ENCODE data around the gene COMMD10.

Gene COMMD10

DNA sequence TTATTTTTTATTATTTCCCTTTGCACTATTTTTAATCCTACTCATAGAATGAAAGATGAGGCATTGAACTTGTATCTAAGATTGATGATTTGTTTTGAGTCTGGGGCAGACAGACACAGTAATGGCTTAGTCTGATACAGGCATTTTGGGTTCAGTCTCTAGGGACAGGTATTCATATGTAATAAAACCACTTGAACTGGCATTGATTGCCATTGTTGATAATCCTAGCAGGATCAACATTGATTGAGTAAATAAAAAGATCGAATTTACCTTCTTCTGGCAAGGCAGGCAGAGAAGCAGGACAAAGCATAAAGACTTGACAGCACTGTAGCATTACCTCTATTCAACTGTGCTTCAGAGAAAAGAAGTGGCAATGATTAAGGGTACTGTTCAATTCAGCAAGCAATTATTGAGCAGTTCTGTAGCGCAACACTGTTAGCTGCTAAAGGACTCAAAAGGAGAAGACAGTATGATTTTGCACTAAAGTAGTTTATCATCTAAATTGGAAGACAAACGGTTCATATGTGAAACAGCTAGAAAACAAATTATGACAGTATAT, 144.4 kb downstream of the COMMD10 start:
- DNase-seq: no peak

DNA sequence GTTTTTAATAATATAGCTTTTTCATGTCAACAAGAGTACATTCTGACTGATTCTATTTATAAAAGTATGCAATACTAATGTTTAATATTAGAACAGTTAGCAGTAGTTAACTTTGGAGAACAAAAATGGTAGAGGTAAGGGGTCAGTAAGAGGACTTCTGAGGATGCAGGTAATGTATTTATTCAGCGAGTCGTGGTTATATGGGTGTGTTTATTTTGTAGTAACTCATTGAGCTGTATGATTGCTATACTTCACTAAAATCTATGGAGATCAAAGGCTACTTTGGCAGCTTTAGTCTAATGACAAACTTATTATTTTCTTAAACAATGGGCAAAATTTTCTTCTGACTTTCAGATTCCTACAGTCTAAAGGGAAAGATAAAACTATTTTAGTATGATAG, 146.5 kb downstream of the COMMD10 start:
- DNase-seq: no peak

DNA sequence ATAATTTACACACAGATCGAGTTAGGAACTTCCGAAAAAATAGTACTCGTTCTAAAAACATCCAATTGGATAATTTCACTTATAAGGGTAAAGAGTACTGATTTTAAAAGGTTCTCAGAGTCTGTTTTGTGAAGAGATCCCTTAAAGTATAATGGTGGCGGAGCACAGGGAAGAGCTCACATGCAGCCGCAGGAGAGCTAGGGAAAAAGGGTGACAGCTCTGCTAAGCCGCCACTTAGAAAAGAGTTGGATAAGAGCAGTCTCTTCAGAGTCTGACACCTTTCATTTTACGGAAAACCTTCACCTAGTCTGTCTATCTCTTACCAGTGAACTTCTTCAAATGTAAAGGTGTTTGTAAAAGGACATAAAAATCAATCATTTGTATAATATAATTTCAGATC, 149.9 kb downstream of the COMMD10 start:
- DNase-seq: no peak

DNA sequence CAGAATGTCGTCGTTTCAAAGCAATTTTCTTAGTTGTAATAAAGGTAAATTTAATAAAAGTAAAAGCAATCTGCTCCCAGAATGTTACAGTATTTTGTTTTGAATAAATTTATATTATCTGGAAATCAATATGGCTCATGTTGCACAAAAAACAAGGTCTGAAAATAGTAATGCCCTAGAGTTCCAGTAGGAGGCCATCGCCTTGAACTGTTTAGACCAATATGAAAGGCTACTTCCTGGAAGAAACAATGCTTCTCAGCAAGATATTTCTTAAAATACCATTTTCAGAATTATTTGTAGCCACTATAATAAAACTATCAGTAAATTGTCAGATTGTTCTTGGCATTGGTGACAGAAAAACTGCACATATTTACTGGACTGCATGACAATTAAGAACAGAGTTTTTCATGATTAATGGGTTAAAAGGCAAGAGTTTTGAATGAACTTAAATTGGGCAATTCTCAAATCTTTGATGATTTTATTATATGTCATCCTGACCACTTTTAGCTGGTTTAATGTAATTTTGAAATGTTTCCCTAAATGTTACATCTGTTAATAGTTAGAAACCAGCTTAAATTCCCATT, 153.2 kb downstream of the COMMD10 start:
- DNase-seq: no peak

DNA sequence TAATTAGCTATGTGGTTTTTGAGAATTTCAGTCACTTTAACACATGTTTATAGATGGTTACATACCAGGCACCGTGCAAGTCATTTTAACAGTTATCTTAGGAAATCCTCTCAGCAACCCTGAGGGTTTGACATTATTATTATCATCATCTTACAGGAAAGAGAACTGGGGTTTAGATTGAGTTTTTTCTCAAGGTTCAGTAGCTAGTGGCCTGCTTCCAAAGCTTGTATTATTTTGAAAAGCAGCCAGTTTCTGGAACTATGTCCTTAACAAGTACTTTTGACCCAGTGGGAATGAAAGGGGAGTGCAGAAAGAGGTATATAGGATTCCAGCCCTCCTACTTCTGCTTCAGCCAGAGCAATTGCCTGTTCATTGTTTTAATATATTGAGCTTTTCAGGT, 157.5 kb downstream of the COMMD10 start:
- DNase-seq: no peak

DNA sequence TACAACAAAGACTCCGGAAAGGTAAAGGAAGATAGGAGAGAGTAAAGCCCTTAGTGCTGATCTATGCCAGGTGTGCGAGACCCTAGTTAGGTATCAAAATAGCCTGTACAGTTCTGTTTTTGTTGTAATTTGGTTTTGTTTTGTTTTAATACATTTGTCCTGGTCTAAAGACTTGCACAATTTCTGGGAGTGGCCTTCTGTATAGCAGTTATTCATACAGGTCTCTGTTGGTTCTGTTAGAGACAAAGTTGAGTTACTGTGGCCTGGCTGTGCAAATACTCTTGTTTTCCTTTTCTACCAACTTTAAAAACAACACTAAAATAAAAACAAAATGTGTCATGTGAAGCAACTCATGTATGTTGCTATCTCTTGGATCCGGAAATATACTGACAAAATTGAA, 163.6 kb downstream of the COMMD10 start:
- DNase-seq: no peak

DNA sequence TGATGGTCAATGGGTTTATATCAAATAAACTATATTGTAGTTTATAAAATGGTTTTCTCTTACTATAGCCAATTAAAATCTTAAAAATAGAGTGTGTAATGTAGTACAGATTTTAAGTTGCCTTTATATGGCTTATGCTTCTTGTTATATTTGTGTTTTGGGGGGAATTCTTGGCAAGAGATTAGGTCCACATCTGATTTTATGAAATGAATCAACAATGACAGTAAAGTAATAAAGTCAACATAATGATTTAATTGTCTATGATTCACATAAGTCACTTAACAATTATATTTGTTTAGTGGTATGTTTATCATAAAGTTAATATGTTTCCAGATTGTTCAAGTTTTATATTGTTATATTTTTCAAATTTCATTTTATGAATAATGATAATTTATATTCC, 164.8 kb downstream of the COMMD10 start:
- no peak for DNase-seq

DNA sequence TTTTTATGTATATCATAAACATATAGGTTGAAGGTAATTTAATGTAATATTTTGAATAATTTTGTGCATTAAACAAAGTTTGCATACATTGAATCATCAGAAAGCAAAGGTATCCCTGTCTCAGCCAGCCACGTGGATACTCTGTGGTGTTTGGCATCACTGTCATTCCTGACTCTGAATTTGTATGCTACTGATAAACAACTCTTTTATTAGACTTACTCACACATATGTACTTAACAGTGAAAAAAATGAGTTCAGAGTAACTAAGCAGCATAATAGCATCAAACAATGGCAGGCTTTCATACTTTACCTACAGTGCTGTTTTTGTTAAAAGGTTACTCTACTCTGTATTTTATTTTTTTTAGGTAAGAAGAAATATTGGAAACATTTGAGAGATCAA, 171.9 kb downstream of the COMMD10 start:
- DNase-seq: no peak

DNA sequence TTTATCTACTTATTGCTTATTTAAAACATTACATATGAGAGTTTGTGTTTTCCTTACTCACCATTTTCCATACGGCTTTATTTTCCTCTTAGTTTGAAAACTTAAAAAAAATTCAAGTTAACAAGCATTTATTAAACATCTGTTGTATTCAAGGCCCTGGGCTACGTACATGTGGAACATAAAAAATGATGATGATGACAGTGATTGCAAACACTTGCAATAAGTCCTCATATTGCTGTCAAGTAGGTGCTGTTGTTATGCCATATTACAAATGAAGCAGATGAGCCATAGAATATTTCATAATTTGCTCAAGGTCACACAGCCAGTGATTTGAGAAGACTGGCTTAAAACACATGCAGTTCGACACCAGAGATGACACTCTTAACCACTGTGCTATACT, 180.6 kb downstream of the COMMD10 start:
- no peak for DNase-seq

DNA sequence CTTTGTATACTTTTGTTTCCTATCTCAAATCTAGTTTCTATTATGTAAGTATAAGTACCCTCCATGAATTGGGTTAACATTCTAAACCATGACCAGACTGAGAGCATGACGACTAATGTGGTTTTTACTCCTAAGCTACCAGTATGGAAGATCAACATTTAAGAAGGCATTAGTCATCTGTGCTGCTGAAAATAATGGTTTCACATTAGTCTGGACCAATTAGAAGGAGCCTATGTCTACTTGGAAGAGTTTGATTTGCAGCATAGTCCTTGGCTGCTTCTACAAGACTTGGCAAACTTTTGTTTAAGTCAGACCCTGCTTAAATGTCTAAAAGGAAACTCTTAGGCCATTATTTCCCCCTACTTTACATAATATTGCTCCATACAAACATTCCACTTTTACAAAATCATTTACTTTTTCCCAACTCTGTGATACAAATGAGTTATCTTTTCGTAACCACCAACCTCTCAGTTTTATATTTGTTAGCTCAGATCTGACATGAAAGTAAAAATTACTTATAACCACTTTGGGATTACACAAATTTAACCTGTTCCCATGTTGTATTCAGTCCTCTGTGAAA, 186.7 kb downstream of the COMMD10 start:
- DNase-seq: no peak

DNA sequence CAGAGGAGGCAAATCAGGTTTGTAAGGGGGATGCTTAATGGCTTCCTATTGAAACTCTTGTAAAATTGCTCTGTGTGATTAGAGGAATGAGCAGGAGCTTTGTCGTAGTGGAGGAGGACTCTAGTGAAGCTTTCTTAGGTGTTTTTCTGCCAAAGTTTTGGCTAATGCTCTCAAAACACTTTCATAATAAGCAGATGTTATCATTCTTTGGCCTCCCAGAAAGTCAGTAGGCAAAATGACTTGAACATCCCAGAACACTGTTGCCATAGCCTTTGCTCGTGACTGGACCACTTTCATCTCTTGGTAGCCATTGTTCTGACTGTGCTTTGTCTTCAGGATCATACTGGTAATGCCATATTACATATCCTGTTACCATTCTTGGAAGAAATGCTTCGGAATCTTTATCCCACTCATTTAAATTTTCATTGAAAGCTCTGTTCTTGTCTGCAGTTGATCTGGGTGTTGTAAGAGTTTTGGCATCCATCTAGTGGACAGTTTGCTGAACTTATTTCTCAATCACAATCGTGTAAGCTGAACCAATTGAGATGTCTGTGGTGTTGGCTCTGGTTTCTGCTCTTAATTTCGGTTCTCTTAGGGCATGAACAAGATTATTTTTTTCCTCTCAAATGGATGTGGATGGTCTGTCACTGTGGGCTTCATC, 187.6 kb downstream of the COMMD10 start:
- DNase-seq: no peak

DNA sequence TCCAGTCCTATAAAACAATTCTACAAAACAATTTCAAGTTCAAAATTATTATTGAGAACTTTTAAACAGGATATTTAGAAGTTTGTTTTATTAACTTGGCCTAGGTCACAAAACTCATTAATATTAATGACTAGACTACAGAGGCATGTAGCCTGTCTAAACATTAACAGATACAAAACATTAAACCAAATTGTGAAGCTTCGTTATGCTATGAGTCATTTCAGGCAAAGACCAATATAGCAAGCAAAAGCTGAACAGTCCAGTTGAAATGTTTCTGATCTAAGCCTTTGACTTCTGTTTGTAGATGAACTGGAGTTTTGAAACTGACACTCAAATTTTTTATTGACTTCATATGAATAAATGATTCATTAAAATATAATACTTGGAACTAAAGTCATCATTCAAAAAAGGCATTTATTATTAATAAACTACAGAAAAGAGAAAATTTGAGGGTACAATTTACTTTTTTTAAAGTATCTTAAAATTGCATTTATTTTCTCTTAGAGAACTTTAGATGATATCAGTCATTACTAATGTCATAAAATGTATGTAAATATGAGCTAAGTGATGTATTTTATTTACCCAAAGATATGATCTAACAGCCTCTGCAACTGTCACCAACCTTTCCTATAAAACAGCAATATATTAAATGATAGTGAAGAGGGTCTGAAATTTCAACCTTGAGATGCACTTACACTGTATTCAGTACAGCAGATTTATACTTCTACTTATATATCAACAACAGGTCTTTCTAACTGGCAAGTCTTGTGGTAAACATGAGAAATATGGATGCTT, 188.8 kb downstream of the COMMD10 start:
- no peak for DNase-seq

DNA sequence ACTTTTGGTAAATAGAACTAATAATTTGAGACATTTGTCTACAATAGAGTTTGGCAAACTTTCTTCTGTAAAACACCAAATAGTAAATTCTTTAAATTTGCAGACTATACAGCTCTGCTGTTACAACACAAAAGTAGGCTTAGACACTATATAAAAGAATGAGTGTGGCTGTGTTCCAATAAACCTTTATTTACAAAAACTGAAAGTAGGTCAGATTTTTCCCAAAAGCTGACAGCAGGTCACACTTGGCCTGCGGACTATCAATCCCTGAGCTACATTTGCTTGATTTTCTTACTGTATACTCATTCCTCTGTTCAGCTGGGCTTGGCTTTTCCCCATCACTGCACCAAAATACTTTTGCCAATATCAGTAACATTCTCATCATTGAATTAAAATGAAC, 189.4 kb downstream of the COMMD10 start:
- DNase-seq: no peak

DNA sequence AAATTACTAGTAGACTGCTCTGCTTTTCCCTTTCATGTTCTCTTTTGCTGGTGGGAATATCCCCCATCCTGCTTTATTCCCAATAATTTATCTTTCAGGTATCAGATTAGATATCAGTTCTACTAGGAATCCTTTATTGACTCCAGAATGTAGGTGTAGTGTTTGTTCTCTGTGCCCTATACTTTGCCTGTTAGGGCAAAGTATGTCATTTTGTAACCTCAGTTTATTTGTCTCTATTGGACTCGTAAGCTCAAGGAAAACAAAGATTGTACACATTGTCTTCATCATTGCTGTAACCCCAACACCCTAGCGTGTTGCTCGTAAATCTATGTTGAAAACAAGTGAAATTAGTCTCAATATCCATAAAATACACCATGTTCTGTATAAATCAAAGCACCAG, 190.5 kb downstream of the COMMD10 start:
- no peak for DNase-seq

DNA sequence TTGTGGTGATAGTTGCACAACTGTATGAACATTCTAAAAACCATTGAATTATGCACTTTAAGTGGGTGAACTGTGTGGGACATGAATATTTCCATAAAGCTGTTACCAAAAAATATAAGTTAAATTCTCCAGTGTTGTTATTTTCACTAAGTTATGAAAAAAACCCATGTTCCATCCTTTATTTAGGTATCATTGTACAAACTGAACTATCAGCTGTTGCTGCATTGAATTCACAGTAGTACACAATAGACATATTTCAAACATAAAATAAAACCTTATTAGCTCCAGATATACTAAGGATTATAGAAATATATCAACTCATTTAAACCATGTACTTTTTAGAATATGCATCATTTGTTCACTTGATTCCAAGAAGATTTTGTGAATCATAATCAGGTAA, 192.1 kb downstream of the COMMD10 start:
- DNase-seq: no peak

DNA sequence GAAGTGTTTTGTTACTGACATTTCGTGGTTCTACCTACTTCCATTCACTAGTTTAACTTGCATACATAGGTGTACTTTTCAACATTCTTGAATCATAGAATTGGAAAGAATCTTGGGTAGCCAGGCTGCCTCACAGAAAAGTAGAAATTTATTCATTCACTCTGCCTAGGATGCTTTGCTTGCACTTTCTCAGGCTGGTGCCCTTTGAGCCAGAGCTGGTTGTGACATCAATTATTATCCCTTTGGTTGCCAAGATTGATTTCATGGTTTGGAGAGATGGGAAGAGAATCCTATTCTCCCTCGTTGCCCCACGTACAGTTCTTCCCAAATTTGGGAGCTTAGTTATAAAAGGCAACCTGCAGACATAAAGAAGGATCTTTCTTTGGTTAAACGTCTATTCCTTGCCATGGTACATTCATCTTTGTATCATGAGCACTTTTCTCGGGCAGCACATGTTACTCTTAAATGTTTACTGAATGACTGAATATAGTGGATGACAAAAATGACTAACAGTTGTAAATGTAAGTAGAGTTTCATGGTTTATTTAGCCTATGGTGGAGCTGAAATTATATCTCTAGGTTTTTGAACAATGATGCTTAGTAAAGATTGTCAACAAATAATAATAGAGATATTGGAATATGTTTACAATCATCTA, 195.5 kb downstream of the COMMD10 start:
- no peak for DNase-seq

DNA sequence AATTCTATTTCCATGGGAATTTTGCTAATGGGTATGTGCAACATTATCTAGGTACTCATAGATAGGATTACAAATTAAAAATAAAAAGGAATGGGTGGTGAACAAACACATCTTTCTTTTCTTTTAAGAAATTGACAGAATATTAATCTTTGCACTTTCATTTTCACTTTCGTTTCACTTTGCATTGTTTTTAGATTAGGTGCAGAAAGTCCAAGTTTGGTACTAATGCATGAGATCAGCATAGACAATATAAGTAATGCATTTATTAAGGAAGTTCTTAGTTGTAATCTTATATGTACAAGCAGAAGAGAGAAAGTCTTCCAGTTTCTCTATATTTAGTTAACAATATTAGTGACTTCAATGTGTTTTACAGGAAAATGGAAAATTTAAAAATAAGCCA, 196.5 kb downstream of the COMMD10 start:
- no peak for DNase-seq

DNA sequence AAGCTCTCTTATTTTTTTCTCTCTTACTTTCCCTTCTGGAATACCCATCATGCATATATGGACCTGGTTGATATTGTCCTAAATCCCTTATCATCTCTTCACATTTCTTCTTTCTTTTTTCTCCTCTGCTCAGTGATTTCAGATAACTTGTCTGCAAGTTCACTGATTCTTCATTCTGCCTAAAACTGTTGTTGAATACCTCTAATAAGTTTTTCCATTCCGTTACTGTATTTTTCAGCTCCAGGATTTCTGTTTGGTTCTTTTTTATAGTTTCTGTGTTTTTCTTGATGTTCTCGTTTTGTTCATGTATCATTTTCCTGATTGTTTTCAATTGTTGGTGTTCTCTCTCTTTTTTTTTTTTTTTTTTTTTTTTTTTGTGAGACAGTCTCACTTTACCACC, 203.7 kb downstream of the COMMD10 start:
- no peak for DNase-seq

DNA sequence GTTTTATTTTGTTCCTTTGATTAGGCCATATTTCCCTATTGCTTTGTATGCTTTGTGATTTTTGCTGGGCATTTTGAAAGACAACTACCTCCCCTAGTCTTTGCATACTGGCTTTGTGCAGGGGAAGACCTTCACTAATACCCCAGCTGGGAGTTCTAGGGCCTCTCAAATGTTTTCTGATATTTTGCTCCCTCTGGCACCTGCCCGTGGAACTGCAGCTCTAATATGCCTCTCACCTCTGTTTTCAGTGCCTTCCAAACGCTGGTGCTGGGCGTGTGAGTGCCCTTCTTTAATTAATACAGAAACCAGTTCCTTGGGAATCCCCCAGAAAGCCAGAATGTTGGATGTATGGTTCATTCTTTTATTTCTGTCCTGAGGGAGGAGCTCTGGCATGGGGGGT, 204.5 kb downstream of the COMMD10 start:
- DNase-seq: no peak

DNA sequence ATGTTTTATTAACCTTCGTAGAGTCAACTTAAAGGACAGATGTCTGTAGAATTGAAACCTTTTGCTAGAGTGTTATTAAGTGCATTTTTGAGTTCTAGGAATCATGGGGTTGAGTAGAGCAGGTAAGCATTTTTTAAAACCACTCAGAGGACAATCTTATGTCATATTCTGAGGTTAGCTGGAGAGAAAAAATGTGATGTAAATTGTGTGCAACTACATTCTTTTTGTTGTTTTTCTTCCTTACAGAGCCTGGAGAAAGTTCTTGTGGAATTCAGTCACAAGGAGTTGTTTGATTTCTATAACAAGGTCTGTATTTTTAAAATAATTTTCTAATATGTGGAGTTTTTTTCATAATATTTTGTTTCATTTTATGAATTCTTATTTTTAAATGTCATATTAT, 206.4 kb downstream of the COMMD10 start:
- DNase-seq: no peak

DNA sequence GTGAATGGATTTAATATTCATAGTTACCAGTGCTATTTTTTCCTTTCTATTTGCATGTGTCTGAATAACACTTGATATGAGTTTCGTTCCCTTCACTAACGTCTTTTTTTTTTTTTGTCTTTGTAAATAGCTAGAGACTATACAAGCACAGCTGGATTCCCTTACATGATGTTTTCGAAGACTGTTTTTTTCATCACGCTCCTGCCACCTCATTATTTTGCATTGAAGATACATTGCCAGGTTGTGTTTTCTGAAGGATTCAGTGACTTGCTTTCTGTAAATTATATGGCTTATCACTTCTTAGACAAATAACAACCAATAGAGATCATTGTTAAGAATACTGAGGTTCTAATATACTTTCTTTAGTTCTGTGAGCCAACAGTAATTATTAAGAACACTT, 207.5 kb downstream of the COMMD10 start:
- DNase-seq: no peak

DNA sequence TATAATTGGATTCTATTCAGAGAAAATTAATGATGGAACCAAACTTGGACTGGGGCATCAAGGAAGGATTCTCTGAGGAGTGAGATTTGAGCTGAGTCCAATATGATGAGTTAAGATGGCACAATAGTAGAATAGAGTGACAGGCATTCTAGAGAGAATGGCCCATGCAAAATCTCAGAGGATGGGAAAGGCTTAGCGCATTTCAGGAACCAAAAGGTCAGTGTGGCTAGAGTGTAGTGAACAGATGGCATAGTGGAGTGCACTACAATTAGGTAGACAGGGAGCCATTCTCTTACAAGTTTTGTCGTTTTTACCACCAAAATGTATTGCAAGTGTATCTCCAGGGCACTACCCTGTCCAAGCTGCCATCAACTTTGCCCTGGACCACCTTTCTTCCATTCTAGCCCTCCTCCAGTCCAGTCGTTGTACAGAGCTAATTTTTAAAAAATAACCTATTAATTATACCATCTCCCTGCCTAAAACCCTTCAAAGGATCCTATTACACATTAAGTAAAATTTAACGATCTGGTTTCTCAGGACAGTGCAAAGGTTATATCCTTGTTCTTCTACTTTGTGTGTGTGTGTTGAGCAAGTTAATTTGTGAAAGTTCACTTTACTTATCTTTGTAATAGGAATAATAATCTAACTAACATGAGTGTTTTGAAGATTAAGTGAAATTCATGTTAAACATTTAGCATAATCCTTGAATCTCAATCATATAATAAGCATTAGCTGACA, 211.7 kb downstream of the COMMD10 start:
- DNase-seq: no peak
